ENCODE data around the gene TOX2. TPM values are rescaled to one million over a fixed set of nuclear protein-coding genes. Genes with fewer than 3 reads are reported as not detected.

TOX2 gene
- total and polyA plus RNA-seq, 2 of the 8 experiments (the other 6 are each of a cell fraction or from before 2014, with no cell fraction given) = 1.8 to 3.4 TPM

- TF ChIP-seq CHD7 (IDR thresholded peaks at IDR 0.05; ENCODE audit: insufficient replicate concordance, low read length) (no peak), JUND (IDR thresholded peaks at IDR 0.05; ENCODE audit: low read length) (no peak)
Observed at GRCh38 chr20:44025756-44026155, 111.1 kb downstream of the TOX2 start (continued).

Data from H1 (cell line).